GM19468 (cell line): Measurements from ENCODE around the gene PIM3.

Experiments
- ATAC-seq: cut with Tn5 transposase; IDR thresholded peaks from one replicate; pipeline ENCODE4 v1.9.1; 2021; ENCODE audit warnings: mild to moderate bottlenecking, moderate library complexity, moderate number of reproducible peaks; ENCODE audit not compliant: unreplicated experiment; ENCODE audit errors: extremely low read depth

The PIM3 gene

DNA sequence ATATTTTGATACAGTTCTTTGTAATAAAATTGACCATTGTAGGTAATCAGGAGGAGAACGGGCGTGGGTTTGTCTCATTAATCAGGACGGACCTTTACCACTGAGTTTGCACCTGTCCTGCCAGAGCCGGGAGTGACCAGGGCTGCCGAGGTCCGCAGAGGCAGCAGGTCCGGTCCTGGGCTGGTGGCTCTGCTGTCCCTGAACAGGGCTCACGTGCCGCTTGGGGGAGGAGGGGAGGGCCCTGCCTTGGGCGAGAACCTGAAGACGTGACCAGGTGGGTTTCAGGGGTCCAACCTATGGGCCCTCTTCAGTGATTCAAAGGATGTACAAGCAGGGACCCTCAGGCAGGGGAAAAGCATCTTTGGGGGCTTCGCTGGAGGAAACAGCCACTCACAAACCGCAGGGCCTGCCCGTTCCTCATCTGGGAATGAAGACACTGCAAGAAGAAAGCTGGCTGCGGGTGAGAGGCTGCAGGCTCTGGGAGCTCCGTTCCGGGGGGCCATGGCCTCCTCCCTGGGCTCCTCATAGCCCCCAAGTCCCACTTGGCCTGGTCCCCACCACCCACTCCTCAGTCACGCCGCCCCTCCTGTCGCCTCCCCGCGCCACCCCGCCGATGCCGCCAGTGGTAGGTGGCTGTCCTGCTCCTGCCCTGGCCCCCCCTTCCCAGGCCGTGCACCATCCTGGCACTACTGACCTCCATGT is 32.9 kb upstream of the PIM3 start:
- ATAC-seq, result no peak

GRCh38 chr22:49928185-49928495 is 32.4 kb upstream of the PIM3 start:
- ATAC-seq, result no peak

DNA sequence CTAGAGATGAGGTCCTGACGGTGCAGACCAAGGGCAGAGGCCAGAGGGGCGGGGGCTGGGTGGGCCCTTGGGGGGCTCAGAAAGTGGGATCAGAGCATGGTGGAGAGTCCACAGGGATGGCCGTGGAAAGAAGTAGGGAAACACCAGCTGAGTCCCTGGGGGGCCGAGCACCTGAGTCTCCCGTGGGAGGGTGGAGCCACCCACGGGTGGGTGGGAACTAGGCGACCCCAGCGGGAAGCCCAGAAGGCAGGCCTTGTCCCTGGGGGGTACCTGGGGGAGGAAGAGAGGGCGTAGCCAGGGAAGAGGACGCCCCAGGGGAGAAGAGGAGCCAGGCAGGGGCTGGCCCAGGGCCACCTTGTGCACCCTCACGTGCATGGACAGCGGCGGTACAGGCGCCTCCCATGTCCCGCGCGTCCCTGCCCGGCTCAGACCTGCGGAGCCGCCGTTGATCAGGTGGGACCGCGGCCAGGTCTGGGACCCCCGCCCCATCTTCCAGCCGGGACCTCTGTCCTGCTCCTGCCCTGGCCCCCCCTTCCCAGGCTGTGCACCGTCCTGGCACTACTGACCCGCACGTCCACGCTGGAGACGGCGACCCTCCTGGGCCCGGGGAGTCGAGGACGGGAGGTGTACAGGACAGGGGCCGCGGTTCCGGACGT is 31.9 kb upstream of the PIM3 start:
- ATAC-seq, result no peak

GRCh38 chr22:49929211-49929979 is 31.2 kb upstream of the PIM3 start:
- ATAC-seq, result no peak

GRCh38 chr22:49929994-49930575 is 30.5 kb upstream of the PIM3 start:
- no peak for ATAC-seq

- ATAC-seq, result no peak
Measured at GRCh38 chr22:49930596-49931412, 29.8 kb upstream of the PIM3 start.

GRCh38 chr22:49933236-49934159 is 27.1 kb upstream of the PIM3 start:
- no peak for ATAC-seq

GRCh38 chr22:49934160-49934890 is 26.2 kb upstream of the PIM3 start:
- no peak for ATAC-seq

DNA sequence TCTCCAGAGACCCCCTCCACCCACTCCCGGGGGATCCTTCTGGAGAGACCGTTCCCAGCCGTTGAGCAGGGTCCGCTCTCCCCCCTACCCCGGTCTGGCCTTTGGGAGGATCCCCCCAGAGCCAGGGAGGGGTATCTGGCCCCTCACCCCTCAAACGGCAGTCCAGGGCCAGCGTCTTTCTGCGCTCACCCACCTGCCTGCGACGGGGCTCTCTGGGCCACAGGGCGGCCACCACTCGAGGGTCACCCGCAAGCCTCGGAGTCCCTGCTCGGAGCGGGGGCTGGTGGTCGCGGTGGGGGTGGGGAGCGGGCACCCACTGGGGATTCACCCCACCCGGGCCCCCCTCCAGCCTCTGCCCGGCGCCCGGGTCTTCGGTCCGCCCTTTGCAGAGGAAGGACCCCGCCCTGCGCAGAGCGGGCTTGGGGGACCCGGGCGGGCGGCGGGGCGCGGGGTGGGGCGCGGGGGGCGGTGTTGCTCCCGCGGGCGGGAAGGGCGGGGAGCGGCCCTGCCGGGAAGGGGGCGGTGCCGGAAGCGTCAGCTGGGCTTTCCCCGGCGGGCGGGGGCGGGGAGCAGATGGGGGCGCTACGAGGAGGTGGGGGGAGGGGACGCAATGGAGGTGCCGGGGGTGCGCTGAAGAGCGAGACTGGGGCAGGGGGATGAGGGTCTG is 25.5 kb upstream of the PIM3 start:
- no peak for ATAC-seq

DNA sequence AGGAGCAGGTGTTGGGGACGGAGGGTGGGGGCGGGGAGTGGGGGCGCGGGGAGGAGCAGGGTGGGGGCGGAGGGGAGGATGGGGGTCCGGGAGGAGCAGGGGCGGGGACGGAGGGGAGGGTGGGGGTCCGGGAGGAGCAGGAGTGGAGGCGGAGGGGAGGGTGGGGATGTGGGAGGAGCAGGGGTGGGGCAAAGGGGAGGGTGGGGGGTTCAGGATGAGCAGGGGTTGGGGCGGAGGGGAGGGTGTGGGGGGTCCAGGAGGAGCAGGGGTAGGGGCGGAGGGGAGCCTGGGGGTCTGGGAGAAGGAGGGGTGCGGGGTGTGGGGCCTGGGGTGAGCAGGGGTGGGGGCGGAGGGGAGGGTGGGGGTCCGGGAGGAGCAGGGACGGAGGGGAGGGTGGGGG is 25.0 kb upstream of the PIM3 start:
- no peak for ATAC-seq

DNA sequence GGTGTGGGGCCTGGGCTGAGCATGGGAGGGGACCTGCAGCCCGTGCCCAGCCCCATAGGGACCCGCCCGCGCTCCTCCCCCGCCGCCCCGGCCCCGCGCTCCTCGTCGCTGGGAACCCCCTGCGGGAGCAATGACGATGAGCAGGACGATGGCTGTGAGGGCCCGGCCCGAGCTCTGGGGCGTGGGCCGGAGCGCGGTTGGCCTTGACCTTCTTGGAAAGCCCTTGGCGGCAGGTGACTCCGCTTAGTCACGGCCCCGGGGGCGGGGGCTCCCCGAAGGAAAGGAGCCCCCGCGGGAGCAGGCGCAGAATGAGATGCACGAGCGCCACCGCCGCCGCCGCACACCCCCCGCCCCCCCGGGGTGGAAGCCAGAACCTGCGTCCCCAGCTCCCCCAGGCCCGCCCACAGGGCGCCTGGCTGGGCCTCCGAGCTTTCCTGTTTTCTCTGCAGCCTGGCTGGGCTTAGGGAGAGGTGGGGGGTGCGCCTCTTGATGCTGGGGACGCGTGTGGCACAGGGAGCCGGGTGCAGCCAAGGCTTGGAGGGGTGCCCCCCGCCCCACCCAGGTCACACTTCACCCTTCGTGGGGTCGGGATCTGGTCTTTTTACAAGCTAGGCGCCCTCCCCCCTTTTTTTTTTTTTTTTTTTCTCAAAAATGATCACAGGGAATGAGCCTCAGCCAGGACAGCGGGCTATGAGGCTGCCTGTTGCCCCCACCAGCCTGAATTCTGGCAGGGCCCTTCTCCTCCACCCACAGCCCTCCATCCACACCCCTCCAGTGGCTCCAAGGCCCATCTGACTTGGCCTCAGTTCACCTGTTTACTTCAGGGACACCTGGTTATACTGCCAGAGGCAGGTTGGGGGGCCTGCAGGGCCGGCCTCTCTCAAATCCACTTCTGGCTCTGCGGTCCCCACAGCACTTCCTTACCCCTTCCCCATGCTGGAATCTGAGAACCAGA is 24.3 kb upstream of the PIM3 start:
- ATAC-seq, result peak; percentile 21

- no peak for ATAC-seq
Measured at GRCh38 chr22:49936973-49937757, 23.4 kb upstream of the PIM3 start.

DNA sequence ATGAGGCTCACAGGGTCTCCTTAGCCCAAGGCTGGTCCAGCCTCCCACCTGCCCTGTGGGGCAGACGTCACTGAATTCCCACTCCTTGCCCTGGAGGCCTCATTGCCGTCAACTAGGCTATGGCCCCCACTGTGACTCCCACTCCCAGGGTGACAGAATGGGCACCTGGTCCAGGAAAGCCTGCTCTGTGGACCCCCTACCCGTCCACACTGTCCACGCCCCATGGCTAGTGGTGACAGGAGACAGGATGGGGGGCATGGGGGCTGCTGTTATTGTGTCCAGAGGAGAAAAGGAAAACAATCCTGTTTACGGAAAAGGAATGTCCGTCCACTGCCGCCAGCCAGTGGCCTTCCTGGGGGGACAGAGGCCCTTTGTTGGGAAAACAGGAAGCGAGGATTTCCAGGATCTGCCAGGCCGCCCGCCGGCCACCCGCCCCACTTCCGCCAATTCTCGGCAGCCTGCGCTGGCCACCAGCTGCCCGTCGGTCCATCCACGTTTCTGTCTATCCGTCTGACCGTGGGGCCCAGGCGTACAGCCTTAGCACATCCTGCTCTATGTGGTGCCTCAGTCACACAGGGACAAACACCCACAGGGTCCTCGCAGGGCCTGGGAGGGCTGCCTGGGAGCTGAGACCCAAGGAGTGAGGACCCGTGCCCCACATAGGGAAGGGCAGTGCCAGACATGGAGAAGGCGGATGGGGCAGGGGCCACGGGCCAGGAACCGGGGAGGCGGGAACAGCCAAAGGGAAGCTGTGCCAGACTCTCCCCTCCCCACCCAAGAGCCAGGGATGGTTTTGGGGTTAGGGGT is 22.6 kb upstream of the PIM3 start:
- ATAC-seq, result no peak

DNA sequence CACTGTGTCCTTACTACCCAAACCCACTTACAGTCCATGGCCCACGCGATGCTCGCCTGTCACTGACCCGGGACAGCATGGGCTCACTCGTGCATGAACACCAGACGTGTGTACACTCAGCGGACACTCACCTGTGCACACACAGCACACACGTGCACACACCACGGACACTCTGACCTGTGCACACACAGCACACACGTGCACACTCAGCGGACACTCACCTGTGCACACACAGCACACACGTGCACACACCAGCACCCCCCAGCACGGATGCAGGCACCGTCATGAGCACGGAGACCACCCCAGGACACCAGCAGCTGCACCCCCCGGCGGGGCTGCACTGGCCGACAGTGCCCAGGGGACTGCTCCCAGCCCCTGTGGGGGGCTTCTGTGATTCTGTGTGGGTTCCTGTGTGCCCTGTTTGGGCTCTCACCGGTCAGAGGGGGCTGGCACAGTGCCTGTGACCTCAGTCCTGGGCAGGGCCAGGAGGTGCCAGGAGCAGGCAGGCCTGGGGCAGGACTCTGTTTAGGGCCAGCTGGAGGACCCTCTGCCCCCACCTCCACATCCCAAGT is 21.9 kb upstream of the PIM3 start:
- ATAC-seq, result no peak
